ENCODE data around the gene GRIK3.

Gene GRIK3

GRCh38 chr1:36961062-36961615, 73.2 kb downstream of the GRIK3 start:
- TF ChIP-seq CTCF (IDR thresholded peaks at IDR 0.05; ENCODE audit: low read depth, low read length), result no peak
- no peak for DNase-seq (ENCODE audit: low read depth, low spot score)
- H3K4me3 ChIP-seq (ENCODE audit: low read depth, low read length), result no peak overlapping the region
- in situ Hi-C loops (cut with HindIII; ENCODE audit: low sequenced_read_pairs), result no loop called here

DNA sequence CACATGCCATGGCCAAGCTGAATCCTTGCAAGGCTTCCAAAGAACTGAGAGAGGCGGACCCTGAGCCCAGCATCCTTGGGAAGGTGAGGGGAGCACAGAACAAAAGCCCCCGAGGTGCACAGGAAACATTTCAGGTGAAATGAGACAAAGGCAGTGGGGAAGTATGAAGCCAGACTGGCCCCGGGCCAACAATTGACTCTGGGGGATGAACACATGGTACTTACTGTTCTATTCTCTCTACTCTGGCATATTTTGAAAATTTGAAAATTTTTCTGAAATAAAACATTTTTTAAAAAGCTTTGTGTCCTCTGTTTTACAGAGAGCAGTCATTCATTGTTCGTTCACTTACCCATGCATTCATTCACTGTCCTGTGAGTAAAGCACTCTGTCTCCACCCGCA, 77.7 kb downstream of the GRIK3 start:
- DNase-seq (ENCODE audit: low read depth, low spot score), result no peak
- H3K4me3 ChIP-seq (ENCODE audit: low read depth, low read length), result no peak overlapping the region
- TF ChIP-seq CTCF (IDR thresholded peaks at IDR 0.05; ENCODE audit: low read depth, low read length), result no peak
- in situ Hi-C loops (cut with HindIII; ENCODE audit: low sequenced_read_pairs), result no loop called here

GRCh38 chr1:36955016-36955415, 79.3 kb downstream of the GRIK3 start:
- DNase-seq (ENCODE audit: low read depth, low spot score), result no peak
- in situ Hi-C loops (cut with HindIII; ENCODE audit: low sequenced_read_pairs), result no loop called here
- TF ChIP-seq CTCF (IDR thresholded peaks at IDR 0.05; ENCODE audit: low read depth, low read length), result no peak
- no peak overlapping the region for H3K4me3 ChIP-seq (ENCODE audit: low read depth, low read length)

GRCh38 chr1:36953061-36953460, 81.3 kb downstream of the GRIK3 start:
- H3K4me3 ChIP-seq (ENCODE audit: low read depth, low read length), result no peak overlapping the region
- in situ Hi-C loops (cut with HindIII; ENCODE audit: low sequenced_read_pairs), result no loop called here
- DNase-seq (ENCODE audit: low read depth, low spot score), result no peak
- no peak for TF ChIP-seq CTCF (IDR thresholded peaks at IDR 0.05; ENCODE audit: low read depth, low read length)

GRCh38 chr1:36951761-36952160, 82.6 kb downstream of the GRIK3 start:
- in situ Hi-C loops (cut with HindIII; ENCODE audit: low sequenced_read_pairs), result no loop called here

GRCh38 chr1:36951292-36951750, 83.0 kb downstream of the GRIK3 start:
- TF ChIP-seq CTCF (IDR thresholded peaks at IDR 0.05; ENCODE audit: low read depth, low read length), result no peak
- in situ Hi-C loops (cut with HindIII; ENCODE audit: low sequenced_read_pairs), result no loop called here
- DNase-seq (ENCODE audit: low read depth, low spot score), result no peak
- H3K4me3 ChIP-seq (ENCODE audit: low read depth, low read length), result no peak overlapping the region

More at GRCh38 chr1:36951761-36952160, 82.6 kb downstream of the GRIK3 start:
- no peak overlapping the region for H3K4me3 ChIP-seq (ENCODE audit: low read depth, low read length)
- no peak for TF ChIP-seq CTCF (IDR thresholded peaks at IDR 0.05; ENCODE audit: low read depth, low read length)
- DNase-seq (ENCODE audit: low read depth, low spot score), result no peak
